OCI-LY3 (cell line): ENCODE measurements around the gene SRGN.

Experiments
- H2AFZ ChIP-seq: fragments of 200-600, 300-600 bp; shearing (Covaris generic); 2 replicates; pipeline ENCODE4 v1.6.0; 2014; ENCODE audit warnings: antibody characterized with exemption, low read depth, low read length
- H3K27ac ChIP-seq: fragments of 200-600, 300-600 bp; sonication (generic); 2 replicates; pipeline ENCODE4 v1.5.1; 2014; ENCODE audit warnings: mild to moderate bottlenecking, low read length, moderate library complexity, mixed read lengths
- H3K27me3 ChIP-seq: fragments of 200-600, 300-600 bp; sonication (generic); 2 replicates; pipeline ENCODE4 v1.6.1; 2014; ENCODE audit warnings: low read depth, low read length, mixed read lengths
- H3K36me3 ChIP-seq: fragments of 200-600, 300-600 bp; sonication (generic); replicated peaks from 2 replicates; pipeline ENCODE3; 2014; ENCODE audit warnings: low read depth, low read length, mixed read lengths
- H3K4me1 ChIP-seq: fragments of 300-600, 200-600 bp; sonication (generic); 2 replicates; pipeline ENCODE4 v1.6.1; 2014; ENCODE audit warnings: low read length, mixed read lengths
- H3K4me2 ChIP-seq: fragments of 200-600, 300-600 bp; sonication (generic); 2 replicates; pipeline ENCODE4 v1.6.1; 2014; ENCODE audit warnings: low read length, mixed read lengths
- H3K4me3 ChIP-seq: fragments of 300-600, 200-600 bp; sonication (generic); 2 replicates; pipeline ENCODE4 v1.5.1; 2014; ENCODE audit warnings: antibody characterized with exemption, mild to moderate bottlenecking, low read length, moderate library complexity
- H3K79me2 ChIP-seq: fragments of 300-600, 200-600 bp; shearing (Covaris generic); 2 replicates; pipeline ENCODE4 v1.6.1; 2014; ENCODE audit warnings: mild to moderate bottlenecking, low read length, mixed read lengths
- H3K9ac ChIP-seq: fragments of 300-600, 200-600 bp; shearing (Covaris generic); 2 replicates; pipeline ENCODE4 v1.6.0; 2014; ENCODE audit warnings: mild to moderate bottlenecking, low read length, moderate library complexity
- H3K9me3 ChIP-seq: fragments of 200-600, 300-600 bp; shearing (Covaris generic); 2 replicates; pipeline ENCODE4 v1.6.1; 2014; ENCODE audit warnings: low read length, mixed read lengths; ENCODE audit not compliant: insufficient read depth
- H4K20me1 ChIP-seq: fragments of 200-600, 300-600 bp; sonication (generic); 2 replicates; pipeline ENCODE4 v1.6.1; 2016; ENCODE audit warnings: low read length, mixed read lengths; ENCODE audit not compliant: insufficient read depth
- CTCF ChIP-seq: fragments of 200-600, 300-600 bp; sonication (generic); IDR thresholded peaks from 2 replicates; pipeline ENCODE4 v1.5.1; 2014; ENCODE audit warnings: antibody characterized with exemption, low read length, low read depth
- EZH2phosphoT487 ChIP-seq: fragments of 200-600 bp; shearing (Covaris generic); IDR thresholded peaks from 2 replicates; pipeline ENCODE4 v1.6.1; 2018; ENCODE audit warnings: antibody characterized with exemption, mixed run types, low read depth

The SRGN gene

DNA sequence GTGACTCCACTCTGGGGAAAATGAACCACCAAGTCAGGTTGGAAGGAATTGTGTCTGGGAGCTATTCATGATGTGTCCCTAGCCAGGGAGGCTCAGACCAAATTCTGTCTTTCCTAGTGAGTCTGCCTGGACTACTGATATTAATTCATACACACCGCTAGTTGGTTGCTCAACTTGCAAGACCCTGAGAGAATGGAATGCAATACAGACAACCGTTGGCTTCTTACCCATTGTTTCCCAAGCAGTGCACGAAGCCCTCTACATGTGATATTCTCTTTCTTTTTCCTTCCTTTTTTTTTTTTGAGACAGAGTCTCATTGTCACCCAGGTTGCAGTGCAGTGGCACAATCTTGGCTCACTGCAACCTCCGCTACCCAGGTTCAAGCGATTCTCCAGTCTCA, 19.4 kb upstream of the SRGN start:
- Histone ChIP-seq H3K79me2 (no peaks in the 10 kb centered on the region), H2AFZ (no peak overlapping the region), H3K27me3 (no peaks in the 10 kb centered on the region), H3K4me1 (peaks cover 24% of the 10 kb centered on the region), H3K27ac (no peak overlapping the region), H3K4me2 (no peak overlapping the region), H3K36me3 (no peaks in the 10 kb centered on the region), H3K4me3 (no peak overlapping the region), H3K9ac (no peak overlapping the region), H4K20me1 (no peaks in the 10 kb centered on the region), H3K9me3 (no peaks in the 10 kb centered on the region)
- TF ChIP-seq CTCF: no peak
- no peak for TF ChIP-seq EZH2phosphoT487

- TF ChIP-seq EZH2phosphoT487 (no peak), CTCF (no peak)
- H3K9me3 ChIP-seq: no peaks in the 10 kb centered on the region
- H2AFZ ChIP-seq: no peak overlapping the region
- H3K27me3 ChIP-seq: no peaks in the 10 kb centered on the region
- H3K4me3 ChIP-seq: no peak overlapping the region
- H3K9ac ChIP-seq: no peak overlapping the region
- H3K79me2 ChIP-seq: no peaks in the 10 kb centered on the region
- no peak overlapping the region for H3K27ac ChIP-seq
- no peaks in the 10 kb centered on the region for H4K20me1 ChIP-seq
- H3K4me1 ChIP-seq: peaks cover 24% of the 10 kb centered on the region
- no peaks in the 10 kb centered on the region for H3K36me3 ChIP-seq
- H3K4me2 ChIP-seq: no peak overlapping the region
These were observed 18.5 kb upstream of the SRGN start for GRCh38 chr10:69069090-69070042.

DNA sequence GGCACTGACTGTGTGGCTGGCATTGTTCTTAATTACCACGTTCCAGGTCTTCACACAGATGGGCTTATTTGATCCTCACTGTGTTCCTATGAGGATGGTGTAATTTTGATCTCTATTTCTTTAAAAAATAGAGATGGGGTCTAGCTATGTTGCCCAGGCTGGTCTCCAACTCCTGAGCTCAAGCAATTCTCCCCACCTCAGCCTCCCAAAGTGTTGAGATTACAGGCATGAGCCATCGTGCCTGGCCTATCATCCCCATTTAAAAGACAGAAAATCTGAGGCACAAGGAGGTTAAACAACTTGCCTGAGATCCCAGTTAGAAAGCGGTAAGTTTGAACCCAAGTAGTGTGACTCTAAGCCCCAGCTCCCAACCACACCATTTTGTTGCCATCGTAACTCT, 17.0 kb upstream of the SRGN start:
- TF ChIP-seq EZH2phosphoT487 (no peak), CTCF (no peak)
- no peaks in the 10 kb centered on the region for H3K27me3 ChIP-seq
- no peaks in the 10 kb centered on the region for H4K20me1 ChIP-seq
- no peak overlapping the region for H3K4me3 ChIP-seq
- H3K4me1 ChIP-seq: peaks cover 10% of the 10 kb centered on the region
- H2AFZ ChIP-seq: no peak overlapping the region
- H3K36me3 ChIP-seq: no peaks in the 10 kb centered on the region
- H3K9me3 ChIP-seq: no peaks in the 10 kb centered on the region
- H3K79me2 ChIP-seq: no peaks in the 10 kb centered on the region
- no peak overlapping the region for H3K27ac ChIP-seq
- H3K4me2 ChIP-seq: no peak overlapping the region
- H3K9ac ChIP-seq: no peak overlapping the region

DNA sequence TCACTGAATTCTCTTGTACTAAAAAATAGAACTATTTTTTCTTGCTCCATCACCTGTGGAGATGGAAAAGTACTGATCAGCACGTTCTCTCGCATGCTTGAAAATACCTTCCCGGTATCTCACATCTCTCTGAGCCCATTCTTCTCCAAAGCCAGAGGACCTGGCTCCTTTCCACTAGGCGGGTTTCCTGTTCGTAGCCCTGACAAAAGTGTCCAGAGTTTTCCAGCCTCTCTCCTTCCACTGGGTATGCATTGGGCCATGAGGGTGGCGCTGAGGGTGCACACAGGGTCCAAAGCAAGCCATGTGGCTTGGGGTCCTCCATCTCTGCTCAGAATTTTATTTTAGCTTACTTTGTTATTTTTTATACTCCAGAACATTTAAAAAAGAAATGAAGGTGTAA, 16.3 kb upstream of the SRGN start:
- H3K27ac ChIP-seq: no peak overlapping the region
- H3K27me3 ChIP-seq: no peaks in the 10 kb centered on the region
- H3K36me3 ChIP-seq: no peaks in the 10 kb centered on the region
- no peaks in the 10 kb centered on the region for H4K20me1 ChIP-seq
- H2AFZ ChIP-seq: no peak overlapping the region
- no peaks in the 10 kb centered on the region for H3K79me2 ChIP-seq
- H3K9me3 ChIP-seq: no peaks in the 10 kb centered on the region
- no peak overlapping the region for H3K4me2 ChIP-seq
- H3K4me1 ChIP-seq: 0 out of 2 replicates have a peak, but pooled peaks cover 4% of the 10 kb centered on the region
- no peak overlapping the region for H3K9ac ChIP-seq
- H3K4me3 ChIP-seq: no peak overlapping the region
- TF ChIP-seq EZH2phosphoT487 (no peak), CTCF (no peak)
